Measurements from ENCODE around the gene PRR11. TPM values are rescaled to one million over a fixed set of nuclear protein-coding genes. Genes with fewer than 3 reads are reported as not detected.

PRR11 gene
- total and polyA plus RNA-seq, 2 experiments from 2014 or later = 5.9 to 15.0 TPM

GRCh38 chr17:59152925-59153324 lies 2.6 kb upstream of the PRR11 start:
- H3K79me2 ChIP-seq (ENCODE audit: insufficient read depth) = peaks cover 84% of the 10 kb centered on the region
- peak overlapping the region; percentile 83 for H3K4me3 ChIP-seq
- no peaks in the 10 kb centered on the region for H3K27me3 ChIP-seq (replicated peaks; ENCODE audit: insufficient read depth)
- peaks cover 38% of the 10 kb centered on the region for H3K4me1 ChIP-seq (ENCODE audit: insufficient read depth)
- 47 to 55% methylated on average over 1 of the region's 1 CpG for WGBS, 2 experiments (ENCODE audit: low coverage in 1 of 2, low lambda C conversion rate in 2 of 2, missing lambda C conversion rate in 2 of 2)
- no peaks in the 10 kb centered on the region for H4K20me1 ChIP-seq (ENCODE audit: insufficient read depth)
- H2AFZ ChIP-seq = peak overlapping the region; percentile 90
- H3K4me2 ChIP-seq (ENCODE audit: unreplicated experiment) = peak overlapping the region; percentile 74
- no peak for TF ChIP-seq EZH2 (IDR thresholded peaks at IDR 0.05; ENCODE audit: insufficient read depth, poor library complexity, severe bottlenecking)
- TF ChIP-seq EZH2phosphoT487 (IDR thresholded peaks at IDR 0.05; ENCODE audit: insufficient read depth, low read depth) = no peak
- H3F3A ChIP-seq (ENCODE audit: insufficient read depth) = peaks cover 27% of the 10 kb centered on the region
- peak overlapping the region; percentile 89 for H3K9ac ChIP-seq
- DNase-seq = no peak
- in situ Hi-C loops (cut with MboI) = no loop called here
- peak overlapping the region; percentile 85 for H3K27ac ChIP-seq
- H3K36me3 ChIP-seq (ENCODE audit: low read depth) = no peaks in the 10 kb centered on the region
- no peaks in the 10 kb centered on the region for H3K9me3 ChIP-seq (ENCODE audit: low read depth)
- H3K9me2 ChIP-seq (ENCODE audit: insufficient read depth) = no peaks in the 10 kb centered on the region

GRCh38 chr17:59154292-59154720 lies 1.2 kb upstream of the PRR11 start:
- peak; percentile 80 for DNase-seq
- peaks cover 17% of the 10 kb centered on the region; the same call in 1 of the 2 replicates for H3F3A ChIP-seq (ENCODE audit: insufficient read depth)
- in situ Hi-C loops (cut with MboI) = no loop called here
- TF ChIP-seq EZH2phosphoT487 (IDR thresholded peaks at IDR 0.05; ENCODE audit: insufficient read depth, low read depth) = no peak
- no peak for TF ChIP-seq EZH2 (IDR thresholded peaks at IDR 0.05; ENCODE audit: insufficient read depth, poor library complexity, severe bottlenecking)
- H3K27me3 ChIP-seq (replicated peaks; ENCODE audit: insufficient read depth) = no peaks in the 10 kb centered on the region
- peak overlapping the region; percentile 83 for H3K4me3 ChIP-seq
- no peaks in the 10 kb centered on the region for H4K20me1 ChIP-seq (ENCODE audit: insufficient read depth)
- no peaks in the 10 kb centered on the region for H3K9me2 ChIP-seq (ENCODE audit: insufficient read depth)
- 1 to 2% methylated on average over 24 to 25 of the region's 25 CpGs for WGBS, 2 experiments (ENCODE audit: low coverage in 1 of 2, low lambda C conversion rate in 2 of 2, missing lambda C conversion rate in 2 of 2)
- no peaks in the 10 kb centered on the region for H3K9me3 ChIP-seq (ENCODE audit: low read depth)
- no peaks in the 10 kb centered on the region for H3K36me3 ChIP-seq (ENCODE audit: low read depth)
- peak overlapping the region; percentile 85 for H3K27ac ChIP-seq
- peak overlapping the region; percentile 89 for H3K9ac ChIP-seq
- H2AFZ ChIP-seq = peak overlapping the region; percentile 90
- peaks cover 84% of the 10 kb centered on the region for H3K79me2 ChIP-seq (ENCODE audit: insufficient read depth)
- H3K4me1 ChIP-seq (ENCODE audit: insufficient read depth) = peaks cover 31% of the 10 kb centered on the region
- peak overlapping the region; percentile 74 for H3K4me2 ChIP-seq (ENCODE audit: unreplicated experiment)

- H3K27ac ChIP-seq = peak within 1 kb of the TSS; percentile 85
- in situ Hi-C loops (cut with MboI) = no loop called here
- H3K4me2 ChIP-seq (ENCODE audit: unreplicated experiment) = peak within 1 kb of the TSS; percentile 87
- peak within 1 kb of the TSS; percentile 89 for H3K9ac ChIP-seq
- TF ChIP-seq EZH2phosphoT487 (IDR thresholded peaks at IDR 0.05; ENCODE audit: insufficient read depth, low read depth) = no peak
- TF ChIP-seq EZH2 (IDR thresholded peaks at IDR 0.05; ENCODE audit: insufficient read depth, poor library complexity, severe bottlenecking) = no peak
- peaks cover 31% of the 10 kb centered on the region for H3K4me1 ChIP-seq (ENCODE audit: insufficient read depth)
- no peaks in the 10 kb centered on the region for H3K36me3 ChIP-seq (ENCODE audit: low read depth)
- H3F3A ChIP-seq (ENCODE audit: insufficient read depth) = peaks cover 17% of the 10 kb centered on the region; the same call in 1 of the 2 replicates
- peak within 1 kb of the TSS; percentile 95 for H2AFZ ChIP-seq
- H3K4me3 ChIP-seq = peak within 1 kb of the TSS; percentile 83
- no peaks in the 10 kb centered on the region for H3K9me2 ChIP-seq (ENCODE audit: insufficient read depth)
- no peaks in the 10 kb centered on the region for H4K20me1 ChIP-seq (ENCODE audit: insufficient read depth)
- no peaks in the 10 kb centered on the region for H3K27me3 ChIP-seq (replicated peaks; ENCODE audit: insufficient read depth)
- peak; percentile 99 for DNase-seq
- peaks cover 84% of the 10 kb centered on the region for H3K79me2 ChIP-seq (ENCODE audit: insufficient read depth)
- WGBS, 2 experiments (ENCODE audit: low coverage in 1 of 2, low lambda C conversion rate in 2 of 2, missing lambda C conversion rate in 2 of 2) = 0% methylated on average over 37 to 39 of the region's 39 CpGs
- H3K9me3 ChIP-seq (ENCODE audit: low read depth) = no peaks in the 10 kb centered on the region
These were observed 666 bp upstream of the PRR11 start, which contains the start of gene SKA2 for GRCh38 chr17:59154721-59155438. TSS of gene SKA2 (minus strand) at chr17:59155186. CDS start at chr17:59155163, 23 bp downstream.

GRCh38 chr17:59160157-59161025 lies 4.8 kb downstream of the PRR11 start:
- DNase-seq = no peak
- Histone ChIP-seq H3K4me3 (no peak overlapping the region), H3K79me2 (ENCODE audit: insufficient read depth) (peaks cover 95% of the 10 kb centered on the region), H2AFZ (peak overlapping the region; percentile 59), H3F3A (ENCODE audit: insufficient read depth) (peaks cover 5% of the 10 kb centered on the region; the same call in 1 of the 2 replicates), H3K4me1 (ENCODE audit: insufficient read depth) (0 out of 2 replicates have a peak, but pooled peaks cover 4% of the 10 kb centered on the region), H3K27me3 (replicated peaks; ENCODE audit: insufficient read depth) (no peaks in the 10 kb centered on the region), H3K4me2 (ENCODE audit: unreplicated experiment) (peak overlapping the region; percentile 37), H3K27ac (no peak overlapping the region), H3K9me3 (ENCODE audit: low read depth) (no peaks in the 10 kb centered on the region), H3K9me2 (ENCODE audit: insufficient read depth) (no peaks in the 10 kb centered on the region), H4K20me1 (ENCODE audit: insufficient read depth) (no peaks in the 10 kb centered on the region), H3K9ac (no peak overlapping the region), H3K36me3 (ENCODE audit: low read depth) (no peaks in the 10 kb centered on the region)
- in situ Hi-C loops (cut with MboI) = no loop called here
- WGBS, 2 experiments (ENCODE audit: low coverage in 1 of 2, low lambda C conversion rate in 2 of 2, missing lambda C conversion rate in 2 of 2) = 96 to 97% methylated on average over 9 of the region's 9 CpGs
- TF ChIP-seq EZH2phosphoT487 (IDR thresholded peaks at IDR 0.05; ENCODE audit: insufficient read depth, low read depth) = no peak
- no peak for TF ChIP-seq EZH2 (IDR thresholded peaks at IDR 0.05; ENCODE audit: insufficient read depth, poor library complexity, severe bottlenecking)
